ENCODE data around the gene NYAP2.

Gene NYAP2

GRCh38 chr2:225573603-225574002, 174.1 kb downstream of the NYAP2 start:
- DNase-seq: no peak

GRCh38 chr2:225574582-225575138, 175.2 kb downstream of the NYAP2 start:
- DNase-seq: no peak

- no peak for DNase-seq
Measured at GRCh38 chr2:225581135-225581534, 181.6 kb downstream of the NYAP2 start.

- no peak for DNase-seq
Measured at GRCh38 chr2:225581906-225582305, 182.4 kb downstream of the NYAP2 start.

- no peak for DNase-seq
Measured at GRCh38 chr2:225582355-225583116, 183.0 kb downstream of the NYAP2 start.

- DNase-seq: no peak
Measured at GRCh38 chr2:225584796-225585195, 185.3 kb downstream of the NYAP2 start.

- DNase-seq: no peak
Measured at GRCh38 chr2:225590932-225591331, 191.4 kb downstream of the NYAP2 start.

- no peak for DNase-seq
Measured at GRCh38 chr2:225597911-225598310, 198.4 kb downstream of the NYAP2 start.

GRCh38 chr2:225598426-225598825, 198.9 kb downstream of the NYAP2 start:
- DNase-seq: no peak

GRCh38 chr2:225598897-225599296, 199.4 kb downstream of the NYAP2 start:
- DNase-seq: no peak

- no peak for DNase-seq
Measured at GRCh38 chr2:225599856-225600255, 200.3 kb downstream of the NYAP2 start.

GRCh38 chr2:225600444-225600843, 200.9 kb downstream of the NYAP2 start:
- DNase-seq: no peak

GRCh38 chr2:225600865-225601264, 201.4 kb downstream of the NYAP2 start:
- no peak for DNase-seq

GRCh38 chr2:225602205-225602604, 202.7 kb downstream of the NYAP2 start:
- DNase-seq: no peak

GRCh38 chr2:225608136-225608535, 208.6 kb downstream of the NYAP2 start:
- DNase-seq: no peak

- no peak for DNase-seq
Measured at GRCh38 chr2:225612636-225613035, 213.1 kb downstream of the NYAP2 start.

GRCh38 chr2:225614915-225615314, 215.4 kb downstream of the NYAP2 start:
- no peak for DNase-seq

GRCh38 chr2:225615514-225615913, 216.0 kb downstream of the NYAP2 start:
- no peak for DNase-seq

- no peak for DNase-seq
Measured at GRCh38 chr2:225616372-225616771, 216.9 kb downstream of the NYAP2 start.

- no peak for DNase-seq
Measured at GRCh38 chr2:225616848-225617247, 217.3 kb downstream of the NYAP2 start.

- no peak for DNase-seq
Measured at GRCh38 chr2:225620227-225620626, 220.7 kb downstream of the NYAP2 start.

GRCh38 chr2:225630824-225631533, 231.5 kb downstream of the NYAP2 start:
- DNase-seq: no peak

- no peak for DNase-seq
Measured at GRCh38 chr2:225632351-225632750, 232.8 kb downstream of the NYAP2 start.

GRCh38 chr2:225636558-225636957, 237.0 kb downstream of the NYAP2 start:
- no peak for DNase-seq

Data from activated naive CD4-positive, alpha-beta T cell treated with Interleukin-2 at 50 U/mL for 16 hours (primary cell).